GM21360 (cell line): Measurements from ENCODE around the gene MDGA2.
"Not testable (repeated sequence)": the region's sequence is repeated elsewhere in the genome, so short reads cannot be mapped to it uniquely, and the experiment has no call there.

Experiments
- ATAC-seq: cut with Tn5 transposase; IDR thresholded peaks from one replicate; pipeline ENCODE4 v1.9.1; 2021; ENCODE audit warnings: mild to moderate bottlenecking, moderate library complexity; ENCODE audit not compliant: unreplicated experiment

Gene MDGA2

DNA sequence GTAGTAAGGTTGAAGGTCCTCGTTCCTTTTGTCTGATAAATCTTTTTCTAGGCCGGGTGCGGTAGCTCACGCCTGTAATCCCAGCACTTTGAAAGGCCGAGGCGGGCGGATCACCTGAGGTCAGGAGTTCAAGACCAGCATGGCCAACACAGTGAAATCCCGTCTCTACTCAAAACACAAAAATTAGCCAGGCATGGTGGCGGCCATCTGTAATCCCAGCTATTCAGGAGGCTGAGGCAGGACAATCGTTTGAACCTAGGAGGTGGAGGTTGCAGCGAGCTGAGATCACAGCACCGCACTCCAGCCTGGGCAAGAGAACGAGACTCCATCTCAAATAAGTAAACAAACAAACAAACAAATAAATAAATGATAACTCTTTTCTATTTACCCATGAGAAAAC is 51.3 kb downstream of the MDGA2 start:
- not testable (repeated sequence) for ATAC-seq

DNA sequence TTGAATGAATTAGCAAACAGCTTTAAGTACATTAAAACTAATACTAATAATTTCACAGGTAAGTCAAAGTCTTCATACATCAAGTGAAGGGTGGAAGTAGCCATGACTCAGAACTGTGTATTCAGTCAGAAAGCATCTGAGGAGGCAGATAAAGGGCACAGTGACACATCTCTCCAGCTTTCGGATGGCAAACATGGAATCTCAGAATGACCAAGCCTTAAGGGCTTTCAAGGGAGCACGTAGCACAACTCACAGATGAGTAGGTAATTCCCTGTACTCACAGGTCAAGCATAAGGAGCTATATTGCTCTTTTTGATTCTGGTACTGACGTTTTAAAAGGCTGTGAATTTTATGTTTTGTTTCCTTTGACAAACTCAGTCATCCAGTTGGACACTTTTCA is 56.0 kb downstream of the MDGA2 start:
- ATAC-seq, result no peak

DNA sequence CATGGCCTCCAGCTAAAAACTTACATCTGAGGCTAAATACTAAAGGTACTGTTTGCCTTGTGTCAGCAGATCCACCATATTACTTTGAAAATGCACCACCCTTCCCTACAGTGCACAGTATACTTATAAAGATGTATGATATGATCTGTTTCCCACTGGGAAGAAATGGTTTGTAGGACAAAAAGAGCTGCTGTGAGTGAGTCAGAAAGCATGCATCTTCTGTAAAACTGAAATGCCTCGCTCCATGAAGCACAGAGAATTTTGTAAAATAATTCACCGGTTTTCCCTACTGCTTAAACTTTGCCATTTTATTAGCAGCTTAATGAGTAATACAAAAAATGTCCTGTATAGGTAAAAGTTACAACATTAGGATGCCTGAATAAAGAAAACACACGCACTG is 68.8 kb downstream of the MDGA2 start:
- no peak for ATAC-seq

DNA sequence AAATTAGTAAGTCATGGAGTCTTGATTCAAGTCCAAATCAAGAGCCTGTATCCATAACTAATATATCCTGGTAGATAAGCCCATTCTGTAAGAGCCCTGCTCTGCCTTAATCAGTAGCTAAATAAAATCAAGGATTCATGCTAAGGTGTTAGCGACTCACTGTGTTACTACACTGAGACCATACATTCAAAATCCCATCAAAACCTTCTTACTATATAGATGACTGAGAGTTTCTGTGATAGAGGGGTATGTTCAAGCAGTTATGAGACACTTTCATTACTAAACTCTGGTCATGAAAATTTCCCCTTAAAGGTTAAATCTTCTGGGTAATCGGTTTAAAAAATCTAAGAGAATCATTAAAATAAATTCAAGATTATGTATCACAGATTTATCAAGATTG is 78.5 kb downstream of the MDGA2 start:
- no peak for ATAC-seq

DNA sequence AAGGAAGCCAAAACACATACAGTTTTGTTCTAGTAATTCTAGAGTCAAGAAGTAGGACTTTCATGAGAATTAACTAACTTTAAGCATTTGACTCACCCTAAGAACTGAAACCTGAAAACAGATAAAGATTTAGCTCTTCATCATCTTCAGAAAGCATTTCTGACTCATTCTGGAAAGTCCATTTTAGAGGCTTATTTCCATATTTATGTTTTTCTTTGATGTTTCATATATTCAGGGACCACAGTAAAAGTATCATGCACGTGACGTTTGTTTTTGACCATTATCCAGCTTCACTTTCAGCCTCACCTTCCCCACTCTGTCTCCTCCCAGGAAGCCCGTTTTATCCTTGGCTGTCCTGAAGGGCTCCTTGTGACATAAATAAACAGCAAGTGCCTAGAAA is 79.2 kb downstream of the MDGA2 start:
- peak; percentile 92 for ATAC-seq

DNA sequence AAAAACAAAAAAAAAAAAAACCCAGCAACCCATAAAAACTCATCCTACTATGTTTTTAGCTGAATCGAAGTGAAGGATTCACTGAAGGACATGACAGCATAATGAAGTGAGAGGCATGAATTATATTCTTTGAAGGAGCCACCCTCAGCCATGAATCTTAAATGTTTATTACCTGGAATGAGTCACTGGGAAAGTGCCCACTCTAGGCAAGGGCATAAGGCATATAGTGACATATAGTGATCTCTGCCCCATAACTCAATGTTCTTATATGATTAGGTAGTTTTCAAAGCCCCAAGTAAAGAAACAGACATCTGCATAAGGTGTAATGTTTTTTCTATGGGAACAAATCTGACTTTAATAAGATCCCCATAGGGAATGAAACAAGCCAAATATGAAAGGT is 79.9 kb downstream of the MDGA2 start:
- ATAC-seq, result no peak

DNA sequence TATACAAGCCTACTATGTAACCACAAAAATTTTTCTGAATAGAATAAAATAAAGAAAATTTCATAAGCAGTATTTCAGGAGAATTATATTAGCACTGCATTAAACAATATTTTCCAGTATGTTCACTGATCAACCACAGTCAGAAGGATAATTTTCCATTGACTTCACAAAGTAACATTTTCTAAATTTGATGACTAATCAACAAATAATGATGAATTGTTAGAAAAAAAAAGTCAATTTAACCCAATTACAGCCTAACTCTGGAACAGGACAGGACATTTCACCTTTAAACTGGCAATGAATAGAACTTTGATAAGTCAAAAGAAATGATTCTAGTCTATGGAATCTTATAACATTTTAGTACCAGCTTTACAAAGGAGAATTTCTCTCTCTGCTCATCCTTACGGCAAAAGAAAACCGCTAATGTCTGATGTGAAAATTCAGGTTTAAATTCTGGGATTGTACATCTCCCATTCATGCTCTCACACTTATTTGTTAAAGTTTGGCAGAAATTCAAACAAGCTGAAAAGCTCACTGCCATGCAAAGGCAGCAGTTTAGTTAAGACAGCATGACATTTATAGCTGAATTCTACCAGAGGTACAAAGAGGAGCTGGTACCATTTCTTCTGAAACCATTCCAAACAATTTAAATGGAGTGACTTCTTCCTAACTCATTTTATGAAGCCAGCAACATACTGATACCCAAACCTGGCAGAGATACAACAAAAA is 84.5 kb downstream of the MDGA2 start:
- no peak for ATAC-seq

DNA sequence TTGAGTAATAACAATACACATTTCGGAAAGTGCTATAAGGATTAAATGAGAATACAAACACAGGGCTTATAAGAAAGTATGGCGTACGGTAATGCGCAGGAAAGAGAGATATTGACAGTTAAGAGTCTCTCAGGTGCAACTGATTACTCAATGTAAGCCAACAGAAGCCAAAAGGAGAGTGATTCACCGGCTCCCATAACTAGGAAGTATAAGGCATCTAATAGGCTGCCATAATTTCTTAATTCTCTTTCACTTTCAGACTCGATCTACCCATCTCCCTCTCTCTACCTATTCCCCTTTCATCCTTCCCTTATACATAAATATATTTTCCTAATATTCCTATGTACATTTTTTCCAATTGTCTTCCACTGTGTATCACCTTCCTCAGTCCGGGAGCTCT is 90.0 kb downstream of the MDGA2 start:
- no peak for ATAC-seq

DNA sequence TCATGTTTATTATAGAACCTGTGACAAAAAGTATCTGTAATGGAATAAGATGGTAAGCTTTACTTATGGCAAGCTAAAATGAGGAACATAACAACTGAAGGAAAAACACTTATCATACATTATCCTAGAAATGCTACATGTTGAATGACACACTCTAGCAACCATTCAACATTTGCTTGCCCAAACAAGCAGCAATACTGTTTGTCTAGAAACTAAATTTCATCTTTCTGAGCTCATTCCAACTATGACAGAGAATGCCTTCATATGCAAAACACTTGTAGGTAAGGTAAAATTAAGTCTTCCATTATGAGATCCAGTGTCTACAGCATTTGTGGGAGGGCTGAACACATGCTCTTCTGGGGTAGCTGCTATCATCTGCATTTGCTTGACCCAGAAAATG is 108.1 kb downstream of the MDGA2 start:
- ATAC-seq, result no peak

DNA sequence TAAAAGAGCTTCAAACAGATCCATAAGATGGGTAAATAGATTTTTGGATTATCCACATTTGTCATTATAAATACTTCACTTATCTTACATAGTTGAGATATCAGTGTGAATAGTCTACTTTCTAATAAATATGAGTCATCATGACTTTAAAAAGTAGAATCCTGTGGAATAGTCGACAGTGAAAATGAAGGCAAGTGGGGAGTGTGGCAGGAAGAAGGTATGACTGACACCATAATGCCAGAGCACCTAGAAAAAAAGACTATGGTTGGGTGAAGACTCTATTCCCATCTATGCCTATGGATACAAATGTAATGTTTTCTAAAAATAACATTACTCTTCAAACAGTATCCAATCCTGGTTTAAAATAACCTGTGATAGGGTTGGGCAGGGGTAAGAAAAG is 117.5 kb downstream of the MDGA2 start:
- ATAC-seq, result no peak

DNA sequence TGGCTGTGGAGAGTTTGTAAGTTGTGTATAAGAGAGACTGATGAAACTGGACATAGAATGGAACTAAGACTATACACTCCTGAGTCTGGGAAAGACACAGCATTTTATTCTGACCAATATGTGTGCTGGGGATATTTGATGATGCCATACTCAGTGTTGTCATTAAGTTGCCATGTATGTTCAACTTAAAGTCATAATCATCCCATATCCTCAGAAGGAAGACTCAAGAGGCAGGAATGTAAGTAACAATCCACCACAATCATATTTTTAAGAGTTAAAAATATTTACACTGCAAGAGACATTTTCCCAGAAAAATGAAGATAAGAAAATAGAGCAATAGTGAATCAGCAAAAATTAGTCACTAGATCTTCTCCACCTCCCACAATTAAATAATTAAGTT is 120.1 kb downstream of the MDGA2 start:
- no peak for ATAC-seq

DNA sequence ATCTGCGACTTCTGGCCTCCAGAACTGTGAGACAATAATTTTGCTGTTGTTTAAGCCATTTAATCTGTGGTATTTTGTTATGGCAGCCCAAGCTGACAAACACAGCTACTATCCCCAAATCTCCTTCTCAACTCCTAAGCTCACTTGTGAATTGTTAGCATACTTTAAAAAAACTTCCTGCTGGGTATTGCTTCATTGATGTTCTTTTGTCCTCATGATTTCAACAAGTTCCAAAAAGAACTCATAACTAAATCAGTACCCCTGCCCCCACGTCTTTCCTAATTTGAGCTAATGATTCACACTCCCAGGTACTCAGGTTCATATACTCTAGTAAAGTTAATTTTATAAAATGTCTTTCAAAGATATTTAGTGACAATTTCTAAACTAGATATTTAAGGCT is 125.5 kb downstream of the MDGA2 start:
- ATAC-seq, result no peak

DNA sequence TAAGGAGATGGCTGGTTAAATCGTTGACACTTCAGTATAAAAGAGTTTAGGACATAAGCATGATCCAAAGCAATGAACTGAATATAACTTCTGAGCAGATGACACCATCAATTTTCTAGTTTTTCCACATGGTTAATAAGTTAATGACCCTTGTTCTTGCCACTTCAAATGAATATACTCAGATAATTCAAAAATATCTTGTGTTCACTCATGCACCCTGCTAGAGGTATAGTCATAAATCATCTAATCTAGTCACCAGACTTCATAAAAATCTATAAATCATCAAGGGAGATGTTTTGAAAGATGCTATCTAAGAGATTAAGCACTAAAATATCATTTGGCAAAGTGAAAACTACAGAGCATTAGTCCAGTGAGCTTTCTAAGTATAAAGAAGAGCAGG is 131.9 kb downstream of the MDGA2 start:
- ATAC-seq, result no peak

DNA sequence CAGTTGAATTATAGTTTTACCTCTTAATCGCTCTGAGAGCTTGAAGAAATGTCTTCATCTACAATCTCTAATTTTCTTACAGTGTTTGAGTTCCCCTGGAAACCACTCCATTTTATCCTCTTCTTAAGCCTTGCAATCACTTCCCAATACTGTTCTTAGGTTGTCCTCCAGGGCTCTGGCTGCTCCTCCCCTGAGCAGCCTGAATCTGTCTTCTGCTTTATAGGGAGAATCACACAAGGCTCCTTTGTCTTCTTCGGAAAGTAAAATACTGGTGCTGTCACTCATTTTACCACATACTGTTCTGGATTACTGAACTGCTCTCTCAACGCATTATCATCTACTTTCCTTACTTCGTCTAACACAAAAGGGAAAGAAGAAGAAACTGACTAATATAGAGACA is 133.7 kb downstream of the MDGA2 start:
- no peak for ATAC-seq

DNA sequence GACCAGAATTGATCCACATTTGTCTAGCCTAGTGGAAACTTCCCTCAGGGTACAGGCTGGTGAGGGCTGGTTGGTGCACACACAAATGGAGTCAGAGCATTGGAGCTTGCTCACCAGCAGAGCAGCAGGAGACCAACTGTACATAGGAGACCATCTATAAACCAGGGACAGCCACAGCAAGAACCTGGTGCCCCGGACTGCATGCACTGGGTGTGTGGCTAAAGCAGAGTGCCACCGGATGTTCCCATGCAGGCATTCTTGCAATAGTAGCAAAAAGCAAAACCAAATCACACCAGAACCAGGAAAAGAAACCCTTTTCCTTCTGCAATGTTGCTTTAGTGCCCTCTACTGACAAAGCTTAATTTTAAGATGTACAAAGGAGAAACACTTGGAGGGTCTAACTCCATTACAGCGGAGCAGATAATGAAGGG is 136.4 kb downstream of the MDGA2 start:
- no peak for ATAC-seq

DNA sequence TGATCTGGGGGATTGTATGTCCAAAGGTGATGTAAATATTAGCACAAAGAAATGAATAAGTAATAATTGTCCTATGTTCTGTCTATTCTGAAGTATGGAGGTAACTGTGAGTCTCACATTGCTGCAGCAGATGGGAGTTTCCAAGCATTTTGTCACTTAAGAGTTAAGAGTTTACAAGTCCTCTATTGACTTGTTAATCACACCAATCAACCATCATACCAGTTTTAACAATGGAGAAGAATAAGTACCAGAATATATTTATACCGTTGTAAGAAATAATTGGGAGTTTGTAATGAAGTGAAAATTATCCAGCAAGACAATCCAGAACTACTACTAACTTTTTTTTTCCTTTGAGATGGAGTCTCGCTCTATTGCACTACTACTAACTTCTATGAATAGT is 139.1 kb downstream of the MDGA2 start:
- no peak for ATAC-seq

DNA sequence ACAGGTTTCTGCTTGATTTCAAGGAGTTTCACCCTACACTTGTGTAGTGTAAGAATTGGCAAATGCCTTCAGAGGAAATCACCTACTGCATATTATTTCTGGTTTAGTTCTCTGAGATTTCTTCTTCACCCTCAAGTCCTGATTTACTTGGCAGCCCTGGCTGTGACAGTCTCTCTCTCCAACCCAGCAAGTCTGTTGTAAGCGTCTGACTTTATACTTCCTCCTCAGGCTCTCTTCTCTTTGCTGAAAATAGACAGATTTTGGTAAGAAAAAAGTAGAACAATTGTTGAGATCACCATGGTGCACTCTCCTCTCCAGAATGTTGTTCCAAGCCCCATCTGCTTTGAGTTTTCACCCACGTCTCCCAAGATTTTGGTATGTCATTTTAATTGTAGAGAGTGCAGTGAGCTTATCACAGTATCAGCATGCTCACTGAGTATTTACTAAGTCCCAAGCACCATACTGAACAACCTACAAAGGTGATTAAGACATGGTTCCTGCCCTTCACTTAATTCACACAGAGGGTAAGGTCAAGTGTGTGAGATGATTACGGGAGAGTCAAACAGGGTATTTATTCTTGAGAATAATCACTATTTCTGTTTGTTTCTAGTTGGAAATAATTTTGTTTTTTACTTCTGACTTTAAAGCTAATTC is 148.7 kb downstream of the MDGA2 start:
- no peak for ATAC-seq

DNA sequence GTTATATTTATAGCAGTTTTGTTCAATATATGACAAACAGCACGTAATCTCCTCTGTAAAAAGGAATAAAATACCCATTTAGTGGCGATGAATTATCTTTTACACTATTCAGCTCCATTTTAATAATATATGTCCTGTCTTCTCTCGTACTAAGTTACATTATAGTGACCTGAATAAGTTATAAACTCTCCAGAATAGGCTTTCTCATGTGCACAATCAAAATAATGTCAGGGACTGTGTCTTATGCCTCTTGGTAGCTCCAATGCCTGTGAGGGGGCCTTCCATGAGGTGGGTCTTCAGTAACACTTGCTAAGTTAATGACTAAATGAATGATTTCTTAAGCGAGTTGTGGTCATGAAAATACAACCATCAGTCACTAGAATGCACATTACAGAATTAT is 150.9 kb downstream of the MDGA2 start:
- ATAC-seq, result no peak

DNA sequence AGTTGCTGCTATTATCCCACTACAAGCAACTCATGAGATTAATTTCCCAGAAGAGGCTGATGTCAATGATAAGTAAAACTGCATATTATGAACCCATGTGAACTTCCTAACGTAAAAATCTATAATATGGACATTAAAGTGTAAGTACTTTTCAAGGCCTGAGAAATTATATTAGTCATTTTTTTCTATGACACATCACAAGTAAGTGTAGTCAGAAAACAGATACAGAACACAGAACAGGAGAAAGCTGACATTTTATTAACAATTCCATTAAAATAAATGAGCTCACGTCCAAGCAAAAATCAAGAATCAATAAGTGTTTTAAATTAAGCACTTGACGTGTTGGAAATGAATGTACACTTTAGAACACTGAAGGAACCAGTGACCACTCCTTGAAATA is 155.0 kb downstream of the MDGA2 start:
- ATAC-seq, result no peak

DNA sequence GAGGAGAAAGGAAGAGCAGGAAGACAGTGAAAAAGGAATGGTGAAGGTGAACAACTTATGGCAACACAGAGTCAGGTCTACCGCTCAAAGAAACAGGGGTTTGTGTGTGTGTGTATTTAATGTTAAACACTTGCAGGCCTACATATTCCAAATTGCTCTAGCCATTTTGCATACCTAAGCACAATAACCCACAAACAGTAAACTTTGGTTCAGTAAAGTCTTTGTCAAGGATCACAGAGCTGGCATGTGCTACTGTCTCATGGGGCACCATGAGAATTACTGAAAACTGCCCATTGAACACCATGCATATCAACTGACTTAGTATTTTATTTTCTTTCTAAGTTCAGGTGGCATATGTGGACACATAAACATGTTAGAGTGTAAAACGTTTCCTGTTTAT is 163.6 kb downstream of the MDGA2 start:
- ATAC-seq, result no peak

DNA sequence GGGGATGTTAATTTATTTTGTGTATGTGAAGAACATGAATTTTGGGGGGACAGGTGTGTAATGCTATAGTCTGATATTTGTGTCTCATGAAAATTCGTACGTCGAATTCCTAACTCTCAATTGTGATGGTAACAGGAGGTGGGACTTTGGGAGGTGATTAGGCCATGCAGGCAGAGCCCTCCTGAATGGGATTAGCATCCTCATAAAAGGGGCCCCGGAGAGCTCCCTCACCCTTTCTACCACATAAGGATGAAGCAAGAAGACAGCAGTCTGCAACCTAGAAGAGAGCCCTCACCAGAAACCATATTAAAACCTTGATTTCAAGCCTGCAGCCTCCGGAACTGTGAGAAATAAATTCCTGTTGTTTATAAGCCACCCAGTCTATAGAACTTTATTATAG is 165.4 kb downstream of the MDGA2 start:
- ATAC-seq, result no peak

DNA sequence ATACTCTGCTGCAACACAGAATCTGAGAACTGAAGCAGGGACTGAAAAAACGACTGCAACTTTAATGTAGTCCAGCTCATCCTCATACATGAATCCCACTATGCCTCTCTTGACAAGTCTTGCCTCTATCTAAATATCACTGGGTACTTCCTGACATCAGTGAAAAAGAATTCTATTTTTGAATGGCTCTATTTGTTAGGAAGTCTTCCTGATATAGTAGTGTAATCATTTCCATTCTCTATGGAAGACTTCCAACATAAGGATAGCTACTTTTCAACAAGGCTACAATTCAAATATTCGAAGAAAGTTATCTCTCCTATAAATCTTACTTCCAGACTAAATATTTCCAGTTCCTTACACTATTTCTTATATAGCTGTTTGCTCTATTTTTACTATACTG is 167.5 kb downstream of the MDGA2 start:
- ATAC-seq, result no peak

DNA sequence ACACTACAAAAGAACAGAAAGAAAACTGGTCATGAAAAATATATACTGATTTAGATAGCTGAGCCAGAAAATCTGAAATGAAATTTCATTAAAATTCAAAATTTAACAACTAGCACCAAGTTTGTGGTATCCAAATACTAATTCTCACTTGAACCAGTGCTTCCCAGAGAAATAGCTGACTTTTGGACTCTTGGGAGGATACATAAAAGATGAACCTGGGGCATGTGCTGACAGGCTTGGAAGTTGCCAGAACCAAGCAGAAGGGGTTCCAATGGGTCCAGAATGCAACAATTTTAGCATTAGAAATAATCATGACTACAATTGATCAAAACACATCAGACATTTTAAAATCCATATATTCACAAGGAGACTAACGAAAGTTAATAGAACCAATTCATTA is 175.0 kb downstream of the MDGA2 start:
- no peak for ATAC-seq
